Motor neuron (in vitro differentiated cells): Measurements from ENCODE around the gene TMEM30B. TPM values are rescaled to one million over a fixed set of nuclear protein-coding genes. Genes with fewer than 3 reads are reported as not detected.

Source experiments
- total RNA-seq, 8 experiments: library from RNA; unstranded; fragments of 300-600 nt; gene quantifications; 2 replicates each; pipeline versions ENCODE4 v1.2.3 to v1.2.4, GENCODE V29; 2022

Gene TMEM30B
- total RNA-seq, 8 experiments from 2014 or later, result 0.04 to 0.42 (median 0.14) TPM

Other genes starting within 250 kb of the TMEM30B start
- 10 to 100 TPM in 1 of 8 experiments, 1 to 10 TPM in 4, under 1 TPM in 3; 0.33 to 12.9 (median 1.6) TPM for gene PRKCH, start 40.2 kb upstream of the TMEM30B start, total RNA-seq